GM10266 (cell line): ENCODE results near the gene WDR5B.
"Not testable (repeated sequence)": the region's sequence is repeated elsewhere in the genome, so short reads cannot be mapped to it uniquely, and the experiment has no call there.

Source experiments
- DNase-seq: peaks from one replicate; pipeline ENCODE4 v3.0.0; 2012; ENCODE audit errors: extremely low spot score
- TF ChIP-seq, protein P1 (sequence below): IDR thresholded peaks from 2 replicates; pipeline ENCODE4 v1.5.1; 2012; ENCODE audit warnings: mild to moderate bottlenecking, low read depth; ENCODE audit not compliant: control insufficient read depth, insufficient read depth; ENCODE audit errors: missing control alignments

The WDR5B gene

DNA sequence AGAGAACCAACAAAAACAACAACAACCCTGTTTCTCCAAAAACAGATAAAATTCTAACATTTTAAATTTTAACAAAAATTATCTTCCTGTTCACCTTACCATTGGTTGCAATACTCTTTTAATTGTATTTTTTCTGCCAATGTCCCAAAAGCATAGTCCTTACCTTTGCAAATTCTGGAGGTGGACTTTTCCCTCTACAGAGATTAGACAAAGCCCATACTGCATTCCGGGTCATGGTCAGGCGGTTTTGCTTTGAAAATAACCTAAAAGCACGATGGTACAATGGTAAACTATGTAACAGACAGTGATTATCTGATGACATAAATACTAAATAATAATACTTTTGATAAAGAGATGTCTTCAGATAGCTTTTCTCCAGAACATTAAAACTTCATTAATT is 35.5 kb upstream of the WDR5B start:
- TF ChIP-seq, protein P1, sequence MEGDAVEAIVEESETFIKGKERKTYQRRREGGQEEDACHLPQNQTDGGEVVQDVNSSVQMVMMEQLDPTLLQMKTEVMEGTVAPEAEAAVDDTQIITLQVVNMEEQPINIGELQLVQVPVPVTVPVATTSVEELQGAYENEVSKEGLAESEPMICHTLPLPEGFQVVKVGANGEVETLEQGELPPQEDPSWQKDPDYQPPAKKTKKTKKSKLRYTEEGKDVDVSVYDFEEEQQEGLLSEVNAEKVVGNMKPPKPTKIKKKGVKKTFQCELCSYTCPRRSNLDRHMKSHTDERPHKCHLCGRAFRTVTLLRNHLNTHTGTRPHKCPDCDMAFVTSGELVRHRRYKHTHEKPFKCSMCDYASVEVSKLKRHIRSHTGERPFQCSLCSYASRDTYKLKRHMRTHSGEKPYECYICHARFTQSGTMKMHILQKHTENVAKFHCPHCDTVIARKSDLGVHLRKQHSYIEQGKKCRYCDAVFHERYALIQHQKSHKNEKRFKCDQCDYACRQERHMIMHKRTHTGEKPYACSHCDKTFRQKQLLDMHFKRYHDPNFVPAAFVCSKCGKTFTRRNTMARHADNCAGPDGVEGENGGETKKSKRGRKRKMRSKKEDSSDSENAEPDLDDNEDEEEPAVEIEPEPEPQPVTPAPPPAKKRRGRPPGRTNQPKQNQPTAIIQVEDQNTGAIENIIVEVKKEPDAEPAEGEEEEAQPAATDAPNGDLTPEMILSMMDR, result no peak
- DNase-seq, result no peak

DNA sequence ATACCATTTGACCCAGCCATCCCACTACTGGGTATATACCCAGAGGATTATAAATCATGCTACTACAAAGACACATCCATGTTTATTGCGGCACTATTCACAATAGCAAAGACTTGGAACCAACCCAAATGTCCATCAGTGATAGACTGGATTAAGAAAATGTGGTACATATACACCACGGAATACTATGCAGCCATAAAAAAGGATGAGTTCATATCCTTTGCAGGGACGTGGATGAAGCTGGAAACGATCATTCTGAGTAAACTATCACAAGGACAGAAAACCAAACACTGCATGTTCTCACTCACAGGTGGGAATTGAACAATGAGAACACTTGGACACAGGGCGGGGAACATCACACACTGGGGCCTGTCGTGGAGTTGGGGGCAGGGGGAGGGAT is 32.4 kb upstream of the WDR5B start:
- not testable (repeated sequence) for DNase-seq

DNA sequence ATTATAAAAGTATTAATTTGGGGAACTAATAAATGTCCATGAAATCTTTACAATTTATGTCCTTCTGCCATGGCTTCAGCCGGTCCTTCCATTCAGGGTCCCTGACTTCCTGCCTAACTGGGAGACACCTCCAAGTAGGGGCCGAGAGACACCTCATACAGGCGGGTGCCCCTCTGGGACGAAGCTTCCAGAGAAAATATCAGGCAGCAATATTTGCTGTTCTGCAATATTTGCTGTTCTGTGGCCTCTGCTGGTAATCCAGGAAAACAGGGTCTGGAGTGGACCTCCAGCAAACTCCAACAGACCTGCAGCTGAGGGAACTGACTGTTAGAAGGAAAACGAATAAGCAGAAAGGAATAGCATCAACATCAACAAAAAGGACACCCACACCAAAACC is 28.6 kb upstream of the WDR5B start:
- not testable (repeated sequence) for DNase-seq

DNA sequence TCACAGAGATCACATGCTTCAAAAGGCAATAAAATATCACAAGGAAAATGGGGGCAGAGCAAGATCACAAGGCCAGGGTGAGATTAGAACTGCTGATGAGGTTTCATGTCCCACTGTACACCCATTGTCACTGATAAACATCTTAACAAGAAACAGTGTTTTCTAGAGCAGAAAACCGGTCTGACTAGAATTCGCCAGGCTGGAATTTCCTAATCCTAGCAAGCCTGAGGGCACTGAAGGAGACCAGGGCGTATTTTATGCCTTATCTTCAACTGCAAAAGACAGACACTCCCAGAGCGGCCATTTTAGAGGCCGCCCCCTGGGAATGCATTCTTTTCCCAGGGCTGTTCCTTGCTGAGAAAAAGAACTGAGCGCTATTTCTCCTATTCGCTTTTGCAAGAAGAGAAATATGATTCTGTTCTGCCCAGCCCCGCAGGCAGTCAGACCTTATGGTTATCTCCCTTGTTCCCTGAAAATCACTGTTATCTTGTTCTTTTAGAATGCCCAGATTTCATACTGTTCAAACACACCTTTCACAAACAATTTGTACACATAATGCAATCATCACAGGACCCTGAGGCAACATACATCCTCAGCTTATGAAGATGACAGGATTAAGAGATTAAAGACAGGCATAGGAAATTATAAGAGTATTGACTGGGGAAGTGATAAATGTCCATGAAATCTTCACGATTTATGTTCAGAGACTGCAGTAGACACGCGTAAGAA is 28.1 kb upstream of the WDR5B start:
- not testable (repeated sequence) for DNase-seq

DNA sequence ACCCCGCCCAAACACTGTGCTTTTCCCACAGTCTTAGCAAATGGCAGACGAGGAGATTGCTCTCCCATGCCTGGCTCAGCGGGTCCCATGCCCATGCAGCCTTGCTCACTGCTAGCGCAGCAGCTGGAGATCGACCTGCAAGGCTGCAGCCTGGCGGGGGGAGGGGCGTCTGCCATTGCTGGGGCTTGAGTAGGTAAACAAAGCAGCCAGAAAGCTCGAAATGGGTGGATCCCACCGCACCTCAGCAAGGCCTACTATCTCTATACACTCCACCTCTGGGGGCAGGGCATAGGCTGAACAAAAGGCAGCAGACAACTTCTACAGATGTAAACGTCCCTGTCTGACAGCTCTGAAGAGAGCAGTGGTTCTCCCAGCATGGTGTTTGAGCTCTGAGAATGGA is 27.2 kb upstream of the WDR5B start:
- TF ChIP-seq, protein P1, result no peak
- DNase-seq, result no peak

DNA sequence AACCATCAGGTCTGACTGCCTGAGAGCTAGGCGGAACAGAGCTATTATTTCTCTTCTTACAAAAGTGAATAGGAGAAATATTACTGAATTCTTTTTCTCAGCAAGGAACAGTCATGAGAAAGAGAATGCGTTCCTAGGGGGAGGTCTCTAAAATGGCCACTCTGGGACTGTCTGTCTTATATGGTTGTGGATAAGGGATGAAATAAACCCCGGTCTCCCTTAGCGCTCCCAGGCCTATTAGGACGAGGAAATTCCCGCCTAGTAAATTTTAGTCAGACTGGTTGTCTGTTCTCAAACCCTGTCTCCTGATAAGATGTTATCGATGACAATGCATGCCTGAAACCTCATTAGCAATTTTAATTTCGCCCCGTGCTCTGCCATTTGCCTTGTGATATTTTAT is 20.1 kb upstream of the WDR5B start:
- no peak for DNase-seq
- TF ChIP-seq, protein P1, result no peak

DNA sequence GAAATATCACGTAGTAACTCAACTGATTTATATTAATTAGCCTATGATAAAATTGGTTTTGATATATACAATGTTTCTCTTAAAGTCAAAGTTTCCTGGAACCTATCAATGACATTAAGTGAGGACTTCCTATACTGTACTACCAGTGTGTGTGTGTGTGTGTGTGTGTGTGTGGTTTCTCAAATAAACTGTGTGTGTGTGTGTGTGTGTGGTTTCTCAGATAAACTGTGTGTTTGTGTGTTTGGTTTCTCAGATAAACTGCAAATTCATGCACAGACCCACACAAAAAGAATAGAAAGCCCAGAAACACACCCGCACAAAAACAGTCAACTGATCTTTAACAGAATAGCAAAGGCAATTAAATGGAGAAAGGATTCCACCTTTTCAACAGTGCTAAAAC is 14.5 kb upstream of the WDR5B start:
- TF ChIP-seq, protein P1, result no peak
- DNase-seq, result no peak

DNA sequence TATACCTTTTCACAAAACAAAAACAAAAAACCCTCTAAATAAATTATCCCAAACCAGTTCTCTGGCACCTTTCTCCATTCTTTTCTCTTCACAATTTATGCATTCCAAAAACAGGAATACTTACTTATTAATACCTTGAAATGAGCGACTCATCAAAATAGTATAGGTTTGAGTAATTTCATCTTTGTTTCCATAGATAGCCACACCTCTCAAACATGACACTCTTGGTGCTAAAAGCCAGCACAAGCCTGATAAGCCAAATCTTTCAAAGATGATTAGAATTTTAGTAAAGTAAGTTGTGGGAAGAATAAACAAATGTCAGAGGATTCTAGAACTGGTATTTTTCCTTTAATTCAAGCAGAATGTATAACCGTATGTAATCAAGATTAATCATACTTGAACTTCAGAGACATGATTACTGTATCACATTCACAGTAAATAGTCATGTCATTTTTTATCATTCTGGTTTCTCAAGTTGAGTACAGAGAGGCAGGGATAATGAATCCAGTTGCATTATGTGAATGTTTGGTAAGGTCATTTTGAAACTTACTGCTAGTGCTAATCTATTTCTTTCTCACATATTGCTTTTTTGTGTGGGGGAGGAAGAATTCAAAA is 12.1 kb upstream of the WDR5B start:
- TF ChIP-seq, protein P1, result no peak

DNA sequence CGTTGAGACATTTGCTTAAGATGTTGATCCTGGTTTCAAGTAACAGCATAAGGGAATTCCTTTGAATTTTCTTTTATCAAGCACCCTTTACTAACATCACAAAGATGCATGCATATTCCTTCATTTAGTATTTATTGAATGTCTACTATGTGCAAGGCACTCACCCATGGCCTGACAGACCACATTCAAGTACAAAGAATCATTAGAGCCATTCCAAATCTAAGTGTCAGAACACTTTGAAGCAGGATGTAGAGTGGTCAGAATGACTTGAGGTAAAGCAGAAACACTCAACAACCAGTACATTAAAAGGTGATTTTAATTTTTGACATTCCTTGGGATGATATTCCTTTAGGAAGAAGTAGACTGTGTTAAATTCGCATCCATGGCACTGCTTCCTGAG is 6.0 kb upstream of the WDR5B start:
- TF ChIP-seq, protein P1, result no peak

More for the DNA sequence above, 12.1 kb upstream of the WDR5B start:
- no peak for DNase-seq

More for the DNA sequence above, 6.0 kb upstream of the WDR5B start:
- no peak for DNase-seq
